Mesothelial cell of epicardium (in vitro differentiated cells): ENCODE measurements around the gene FZD1. TPM values are rescaled to one million over a fixed set of nuclear protein-coding genes. Genes with fewer than 3 reads are reported as not detected.

ENCODE experiments used
- DNase-seq, 2 experiments: peaks; one replicate each; pipeline ENCODE4 v3.0.0; 2021; ENCODE audit warnings: low spot score in 2 of 2; ENCODE audit not compliant: unreplicated experiment in 2 of 2
- H3K27ac Mint-ChIP-seq: 2 replicates; pipeline ENCODE4 v1.8.0; 2021; ENCODE audit warnings: mixed read lengths
- H3K27me3 Mint-ChIP-seq: 2 replicates; pipeline ENCODE4 v1.8.0; 2021; ENCODE audit warnings: low read depth, mixed read lengths
- H3K36me3 Mint-ChIP-seq: 2 replicates; pipeline ENCODE4 v1.8.0; 2021; ENCODE audit warnings: mixed read lengths
- H3K4me1 Mint-ChIP-seq: 2 replicates; pipeline ENCODE4 v1.8.0; 2021; ENCODE audit warnings: mixed read lengths
- H3K4me3 Mint-ChIP-seq: 2 replicates; pipeline ENCODE4 v1.8.0; 2021; ENCODE audit warnings: mild to moderate bottlenecking, moderate library complexity, mixed read lengths
- H3K9me3 Mint-ChIP-seq: 2 replicates; pipeline ENCODE4 v1.8.0; 2021; ENCODE audit warnings: mixed read lengths
- CTCF ChIP-seq: fragments of 200-600 bp; sonication (generic); IDR thresholded peaks from one replicate; pipeline ENCODE4 v1.5.0; 2021; ENCODE audit warnings: antibody characterized with exemption; ENCODE audit not compliant: unreplicated experiment
- total RNA-seq: library from RNA; stranded (reverse); gene quantifications from 3 replicates; pipeline ENCODE4 v1.2.1, GENCODE V29; 2021

The FZD1 gene
- total RNA-seq, 1 donor from 2014 or later: 15.3 TPM

- no peak for DNase-seq
- Mint-ChIP-seq H3K4me1 (no peaks in the 10 kb centered on the region), H3K27ac (no peak overlapping the region), H3K36me3 (no peaks in the 10 kb centered on the region), H3K27me3 (peaks cover 23% of the 10 kb centered on the region), H3K9me3 (peaks cover 9% of the 10 kb centered on the region), H3K4me3 (no peak overlapping the region)
- TF ChIP-seq CTCF: no peak
Measured at GRCh38 chr7:91230503-91230902, 33.7 kb upstream of the FZD1 start.

GRCh38 chr7:91233212-91233611 lies 31.0 kb upstream of the FZD1 start:
- DNase-seq: no peak
- H3K36me3 Mint-ChIP-seq: no peaks in the 10 kb centered on the region
- peaks cover 18% of the 10 kb centered on the region for H3K27me3 Mint-ChIP-seq
- H3K4me1 Mint-ChIP-seq: no peaks in the 10 kb centered on the region
- TF ChIP-seq CTCF: no peak
- no peaks in the 10 kb centered on the region for H3K9me3 Mint-ChIP-seq
- H3K27ac Mint-ChIP-seq: no peak overlapping the region
- H3K4me3 Mint-ChIP-seq: no peak overlapping the region

- no peak for TF ChIP-seq CTCF
- Mint-ChIP-seq H3K36me3 (no peaks in the 10 kb centered on the region), H3K27ac (no peak overlapping the region), H3K4me1 (no peaks in the 10 kb centered on the region), H3K4me3 (no peak overlapping the region), H3K9me3 (no peaks in the 10 kb centered on the region), H3K27me3 (peaks cover 14% of the 10 kb centered on the region)
- no peak for DNase-seq
Measured at GRCh38 chr7:91235211-91235832, 28.9 kb upstream of the FZD1 start.

- H3K4me1 Mint-ChIP-seq: peaks cover 2% of the 10 kb centered on the region
- no peaks in the 10 kb centered on the region for H3K27me3 Mint-ChIP-seq
- no peak for DNase-seq
- no peaks in the 10 kb centered on the region for H3K36me3 Mint-ChIP-seq
- H3K27ac Mint-ChIP-seq: no peak overlapping the region
- H3K9me3 Mint-ChIP-seq: no peaks in the 10 kb centered on the region
- TF ChIP-seq CTCF: no peak
- H3K4me3 Mint-ChIP-seq: no peak overlapping the region
Measured at GRCh38 chr7:91239171-91239604, 25.0 kb upstream of the FZD1 start.

GRCh38 chr7:91239772-91240171 lies 24.5 kb upstream of the FZD1 start:
- no peak for TF ChIP-seq CTCF
- no peaks in the 10 kb centered on the region for H3K9me3 Mint-ChIP-seq
- H3K4me1 Mint-ChIP-seq: peaks cover 2% of the 10 kb centered on the region
- no peaks in the 10 kb centered on the region for H3K36me3 Mint-ChIP-seq
- DNase-seq: no peak
- H3K27ac Mint-ChIP-seq: no peak overlapping the region
- no peaks in the 10 kb centered on the region for H3K27me3 Mint-ChIP-seq
- no peak overlapping the region for H3K4me3 Mint-ChIP-seq
